ENCODE data around the gene ZFYVE19. TPM values are rescaled to one million over a fixed set of nuclear protein-coding genes. Genes with fewer than 3 reads are reported as not detected.

ZFYVE19 gene
- total RNA-seq, 1 experiment from 2014 or later = 19.2 TPM

- Mint-ChIP-seq H3K27me3 (ENCODE audit: insufficient read depth, unreplicated experiment) (no peaks in the 10 kb centered on the region), H3K27ac (ENCODE audit: low read depth, unreplicated experiment) (peak overlapping the region; percentile 46), H3K36me3 (ENCODE audit: insufficient read depth, unreplicated experiment) (peaks cover 43% of the 10 kb centered on the region), H3K4me3 (ENCODE audit: unreplicated experiment) (peak overlapping the region; percentile 96), H3K9me3 (ENCODE audit: unreplicated experiment) (no peaks in the 10 kb centered on the region), H3K4me1 (ENCODE audit: insufficient read depth, unreplicated experiment) (peaks cover 29% of the 10 kb centered on the region)
- TF ChIP-seq, protein P1, sequence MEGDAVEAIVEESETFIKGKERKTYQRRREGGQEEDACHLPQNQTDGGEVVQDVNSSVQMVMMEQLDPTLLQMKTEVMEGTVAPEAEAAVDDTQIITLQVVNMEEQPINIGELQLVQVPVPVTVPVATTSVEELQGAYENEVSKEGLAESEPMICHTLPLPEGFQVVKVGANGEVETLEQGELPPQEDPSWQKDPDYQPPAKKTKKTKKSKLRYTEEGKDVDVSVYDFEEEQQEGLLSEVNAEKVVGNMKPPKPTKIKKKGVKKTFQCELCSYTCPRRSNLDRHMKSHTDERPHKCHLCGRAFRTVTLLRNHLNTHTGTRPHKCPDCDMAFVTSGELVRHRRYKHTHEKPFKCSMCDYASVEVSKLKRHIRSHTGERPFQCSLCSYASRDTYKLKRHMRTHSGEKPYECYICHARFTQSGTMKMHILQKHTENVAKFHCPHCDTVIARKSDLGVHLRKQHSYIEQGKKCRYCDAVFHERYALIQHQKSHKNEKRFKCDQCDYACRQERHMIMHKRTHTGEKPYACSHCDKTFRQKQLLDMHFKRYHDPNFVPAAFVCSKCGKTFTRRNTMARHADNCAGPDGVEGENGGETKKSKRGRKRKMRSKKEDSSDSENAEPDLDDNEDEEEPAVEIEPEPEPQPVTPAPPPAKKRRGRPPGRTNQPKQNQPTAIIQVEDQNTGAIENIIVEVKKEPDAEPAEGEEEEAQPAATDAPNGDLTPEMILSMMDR (IDR thresholded peaks at IDR 0.05; ENCODE audit: unreplicated experiment) = no peak
- peak; percentile 69 for DNase-seq (ENCODE audit: unreplicated experiment)
- POLR2A ChIA-PET = interaction anchor here (0.5 to 5.5 kb wide), 13 partner anchors 9 to 799 kb away, joined by 3 to 58 read pairs (median 5); partner anchors contain the start of genes C15orf62, CHP1, DNAJC17 and PPP1R14D
- intact Hi-C loops (cut with micrococcal nuclease) = loop anchor here (2.0 kb wide), 1 partner anchor 55 kb away; no protein-coding TSS in a partner anchor
- no TSS peak for BruUV-seq (replicated peaks)
- CTCF ChIA-PET = interaction anchor here (0.7 to 9.3 kb wide), 8 partner anchors 11 to 101 kb away, joined by 3 to 130 read pairs (median 5); partner anchors contain the start of genes C15orf62, RHOV and VPS18
These were observed 40.5 kb downstream of the ZFYVE19 start for GRCh38 chr15:40847223-40847961.

DNA sequence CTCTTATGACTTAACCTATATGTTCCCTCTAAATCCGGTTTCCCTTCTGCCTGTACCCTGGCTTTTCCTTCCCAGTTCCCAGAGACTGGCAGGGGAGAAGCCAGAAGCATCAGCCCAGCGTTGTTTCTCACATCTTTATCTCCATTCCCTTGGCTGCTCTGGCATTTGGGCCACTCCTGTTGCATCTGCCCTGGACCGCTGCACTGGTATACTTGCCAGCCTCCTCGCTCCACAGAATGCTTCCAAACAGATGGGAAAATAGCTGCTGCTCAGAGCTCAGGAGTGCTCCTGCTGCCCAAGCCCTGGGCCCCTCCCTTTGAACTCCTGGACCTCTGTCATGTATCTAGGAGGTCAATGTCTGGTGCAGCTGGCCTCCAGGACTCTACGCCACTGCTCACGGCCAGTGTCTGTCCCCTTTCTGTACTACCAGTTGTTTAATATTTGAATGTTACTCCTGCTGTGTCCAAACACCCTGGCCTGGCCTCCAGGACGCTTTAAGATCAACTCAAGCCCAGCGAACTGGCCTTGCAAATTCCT lies 43.8 kb downstream of the ZFYVE19 start:
- Mint-ChIP-seq H3K27me3 (ENCODE audit: insufficient read depth, unreplicated experiment) (no peaks in the 10 kb centered on the region), H3K4me3 (ENCODE audit: unreplicated experiment) (no peak overlapping the region), H3K9me3 (ENCODE audit: unreplicated experiment) (no peaks in the 10 kb centered on the region), H3K27ac (ENCODE audit: low read depth, unreplicated experiment) (no peak overlapping the region), H3K4me1 (ENCODE audit: insufficient read depth, unreplicated experiment) (peaks cover 22% of the 10 kb centered on the region), H3K36me3 (ENCODE audit: insufficient read depth, unreplicated experiment) (peaks cover 65% of the 10 kb centered on the region)
- TF ChIP-seq, protein P1 (IDR thresholded peaks at IDR 0.05; ENCODE audit: unreplicated experiment) = no peak
- intact Hi-C loops (cut with micrococcal nuclease) = no loop called here
- no peak for DNase-seq (ENCODE audit: unreplicated experiment)
- no TSS peak for BruUV-seq (replicated peaks)
- POLR2A ChIA-PET = interaction anchor here (0.5 kb wide), 1 partner anchor 44 kb away, joined by 3 read pairs; the partner anchor contains the start of gene VPS18
- CTCF ChIA-PET = interaction anchor here (0.5 to 9.3 kb wide), 9 partner anchors 8 to 252 kb away, joined by 3 to 130 read pairs (median 3); no protein-coding TSS in a partner anchor

DNA sequence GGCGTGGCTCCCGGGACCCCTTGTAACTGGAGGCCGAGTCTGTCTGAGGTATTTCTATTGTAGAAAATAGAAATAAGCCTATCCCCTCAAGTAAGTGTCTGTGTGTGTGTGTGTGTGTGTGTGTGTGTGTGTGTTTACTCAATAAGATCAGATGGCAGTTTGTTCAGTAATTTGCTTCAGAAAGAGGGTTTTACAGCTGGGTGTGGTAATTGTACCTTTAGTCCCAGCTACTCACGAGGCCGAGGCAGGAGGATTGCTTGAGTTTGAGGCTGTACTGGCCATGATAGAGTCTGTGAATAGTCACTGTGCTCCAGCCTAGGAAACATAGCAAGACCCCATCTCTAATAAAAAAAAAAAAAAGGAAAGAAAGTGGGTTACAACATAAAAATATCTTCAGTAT lies 45.6 kb downstream of the ZFYVE19 start:
- H3K36me3 Mint-ChIP-seq (ENCODE audit: insufficient read depth, unreplicated experiment) = peaks cover 62% of the 10 kb centered on the region
- ChIA-PET CTCF (interaction anchor here (0.6 to 1.4 kb wide), 2 partner anchors 21 to 40 kb away, joined by 3 to 4 read pairs; no protein-coding TSS in a partner anchor), POLR2A (no interaction called here)

More for the DNA sequence above, 45.6 kb downstream of the ZFYVE19 start:
- Mint-ChIP-seq H3K27ac (ENCODE audit: low read depth, unreplicated experiment) (no peak overlapping the region), H3K4me1 (ENCODE audit: insufficient read depth, unreplicated experiment) (peaks cover 5% of the 10 kb centered on the region), H3K9me3 (ENCODE audit: unreplicated experiment) (no peaks in the 10 kb centered on the region), H3K27me3 (ENCODE audit: insufficient read depth, unreplicated experiment) (no peaks in the 10 kb centered on the region), H3K4me3 (ENCODE audit: unreplicated experiment) (no peak overlapping the region)
- TF ChIP-seq, protein P1 (IDR thresholded peaks at IDR 0.05; ENCODE audit: unreplicated experiment) = no peak
- intact Hi-C loops (cut with micrococcal nuclease) = no loop called here
- DNase-seq (ENCODE audit: unreplicated experiment) = no peak
- BruUV-seq (replicated peaks) = no TSS peak
